NB4 (cell line): ENCODE results near the gene TIMM10B.
A peak's percentile ranks its signal among the peaks of the same experiment; 100 is the strongest.

Source experiments
- DNase-seq: peaks from one replicate; pipeline ENCODE4 v3.0.0; 2010; ENCODE audit warnings: low read depth
- H3K4me3 ChIP-seq: one replicate; pipeline ENCODE4 v1.5.1; 2011; ENCODE audit warnings: mild to moderate bottlenecking, low read depth, low read length, moderate library complexity
- CTCF ChIP-seq: IDR thresholded peaks from one replicate; pipeline ENCODE4 v1.5.1; 2012; ENCODE audit warnings: low read depth, low read length
- MAX ChIP-seq: IDR thresholded peaks from 2 replicates; pipeline ENCODE4 v1.6.1; 2011; ENCODE audit warnings: low read depth, low read length
- MYC ChIP-seq: IDR thresholded peaks from 2 replicates; pipeline ENCODE4 v1.6.1; 2011; ENCODE audit warnings: low read depth, low read length
- POLR2A ChIP-seq: IDR thresholded peaks from 2 replicates; pipeline ENCODE4 v1.6.1; 2011; ENCODE audit warnings: mild to moderate bottlenecking; ENCODE audit not compliant: insufficient read length; ENCODE audit errors: extremely low read depth

Gene TIMM10B

GRCh38 chr11:6481924-6482275 is 599 bp downstream of the TIMM10B start:
- peak overlapping the region; percentile 99 for H3K4me3 ChIP-seq
- DNase-seq: no peak
- no peak for TF ChIP-seq POLR2A
- TF ChIP-seq CTCF: no peak
- TF ChIP-seq MAX: no peak
- no peak for TF ChIP-seq MYC

GRCh38 chr11:6482441-6482840 is 1.1 kb downstream of the TIMM10B start:
- no peak for DNase-seq
- TF ChIP-seq MAX: no peak
- TF ChIP-seq CTCF: no peak
- no peak for TF ChIP-seq MYC
- no peak for TF ChIP-seq POLR2A
- peak overlapping the region; percentile 99 for H3K4me3 ChIP-seq

GRCh38 chr11:6483015-6483414 is 1.7 kb downstream of the TIMM10B start:
- TF ChIP-seq POLR2A (no peak), MYC (no peak), MAX (no peak), CTCF (no peak)
- no peak for DNase-seq
- peak overlapping the region; percentile 99 for H3K4me3 ChIP-seq

GRCh38 chr11:6485661-6486060 is 4.4 kb downstream of the TIMM10B start:
- no peak for TF ChIP-seq MYC
- no peak for TF ChIP-seq CTCF
- TF ChIP-seq MAX: no peak
- TF ChIP-seq POLR2A: no peak
- DNase-seq: no peak

GRCh38 chr11:6486256-6486655 is 5.0 kb downstream of the TIMM10B start:
- no peak for DNase-seq
- TF ChIP-seq MYC (no peak), POLR2A (no peak), CTCF (no peak), MAX (no peak)

More at GRCh38 chr11:6485661-6486060, 4.4 kb downstream of the TIMM10B start:
- no peak overlapping the region for H3K4me3 ChIP-seq

GRCh38 chr11:6486938-6487337 is 5.6 kb downstream of the TIMM10B start:
- H3K4me3 ChIP-seq: no peak overlapping the region
- no peak for DNase-seq
- no peak for TF ChIP-seq CTCF
- no peak for TF ChIP-seq MYC
- no peak for TF ChIP-seq MAX
- no peak for TF ChIP-seq POLR2A

More at GRCh38 chr11:6486256-6486655, 5.0 kb downstream of the TIMM10B start:
- no peak overlapping the region for H3K4me3 ChIP-seq
